OCI-LY1 (cell line): ENCODE results near the gene EBF3.

Experiments
- H2AFZ ChIP-seq: fragments of 200-600 bp; sonication (generic), shearing (Covaris generic); 2 replicates; pipeline ENCODE4 v1.6.0; 2014; ENCODE audit warnings: antibody characterized with exemption, mild to moderate bottlenecking, low read length
- H3F3A ChIP-seq: fragments of 200-600 bp; sonication (generic), shearing (Covaris generic); 2 replicates; pipeline ENCODE4 v1.6.0; 2014; ENCODE audit warnings: mild to moderate bottlenecking, antibody characterized with exemption, low read length, moderate library complexity; ENCODE audit not compliant: insufficient read depth
- H3K27ac ChIP-seq: fragments of 200-600 bp; sonication (generic); 2 replicates; pipeline ENCODE4 v1.5.1; 2014; ENCODE audit warnings: low read length, mixed run types, mild to moderate bottlenecking, low read depth; ENCODE audit not compliant: poor library complexity, severe bottlenecking
- H3K27me3 ChIP-seq: fragments of 200-600 bp; sonication (generic); 2 replicates; pipeline ENCODE4 v1.6.0; 2014; ENCODE audit warnings: antibody characterized with exemption, mild to moderate bottlenecking, low read length, moderate library complexity; ENCODE audit not compliant: insufficient read depth
- H3K36me3 ChIP-seq: fragments of 200-600 bp; sonication (generic); 2 replicates; pipeline ENCODE4 v1.6.1; 2014; ENCODE audit warnings: mild to moderate bottlenecking, antibody characterized with exemption, low read length, moderate library complexity, mixed read lengths; ENCODE audit not compliant: insufficient read depth
- H3K4me1 ChIP-seq: fragments of 200-600 bp; sonication (generic); 2 replicates; pipeline ENCODE4 v1.5.1; 2014; ENCODE audit warnings: mild to moderate bottlenecking, low read length, moderate library complexity; ENCODE audit not compliant: insufficient read depth, severe bottlenecking
- H3K4me2 ChIP-seq: fragments of 200-600 bp; sonication (generic), shearing (Covaris generic); 2 replicates; pipeline ENCODE4 v1.6.1; 2014; ENCODE audit warnings: low read length
- H3K4me3 ChIP-seq: fragments of 200-600 bp; sonication (generic); 2 replicates; pipeline ENCODE4 v1.5.1; 2014; ENCODE audit warnings: low read length, low read depth, mild to moderate bottlenecking, mixed read lengths; ENCODE audit not compliant: poor library complexity, severe bottlenecking
- H3K79me2 ChIP-seq: fragments of 200-600 bp; shearing (Covaris generic); 2 replicates; pipeline ENCODE4 v1.6.1; 2016; ENCODE audit warnings: mixed run types, low read length, mixed read lengths; ENCODE audit not compliant: insufficient read depth
- H3K9ac ChIP-seq: fragments of 200-600 bp; sonication (generic), shearing (Covaris generic); 2 replicates; pipeline ENCODE4 v1.6.1; 2014; ENCODE audit warnings: mild to moderate bottlenecking, low read length, mixed read lengths
- H3K9me2 ChIP-seq: fragments of 200-600 bp; sonication (generic), shearing (Covaris generic); 2 replicates; pipeline ENCODE4 v1.6.1; 2014; ENCODE audit warnings: low read depth, mild to moderate bottlenecking, low read length, mixed read lengths
- H3K9me3 ChIP-seq: fragments of 200-600 bp; shearing (Covaris generic); 2 replicates; pipeline ENCODE4 v1.6.1; 2014; ENCODE audit warnings: low read length, mixed read lengths
- H4K20me1 ChIP-seq: fragments of 200-600 bp; sonication (generic), shearing (Covaris generic); 2 replicates; pipeline ENCODE4 v1.6.0; 2016; ENCODE audit warnings: mild to moderate bottlenecking, low read length; ENCODE audit not compliant: insufficient read depth
- CTCF ChIP-seq: fragments of 200-600 bp; sonication (generic), shearing (Covaris generic); IDR thresholded peaks from 2 replicates; pipeline ENCODE4 v1.5.1; 2017; ENCODE audit warnings: mild to moderate bottlenecking, antibody characterized with exemption, low read length, moderate library complexity, mixed read lengths
- EZH2 ChIP-seq: fragments of 200-600 bp; sonication (generic), shearing (Covaris generic); IDR thresholded peaks from 2 replicates; pipeline ENCODE4 v1.8.0; 2017; ENCODE audit warnings: borderline replicate concordance, mixed run types, mild to moderate bottlenecking, antibody characterized with exemption, low read length, moderate library complexity, mixed read lengths

Gene EBF3

GRCh38 chr10:129932182-129932581 lies 31.9 kb downstream of the EBF3 start:
- no peaks in the 10 kb centered on the region for H3K36me3 ChIP-seq
- no peaks in the 10 kb centered on the region for H3K79me2 ChIP-seq
- H4K20me1 ChIP-seq: no peaks in the 10 kb centered on the region
- no peaks in the 10 kb centered on the region for H3K27me3 ChIP-seq
- no peaks in the 10 kb centered on the region for H3K9me2 ChIP-seq
- no peaks in the 10 kb centered on the region for H3K9me3 ChIP-seq
- no peak for TF ChIP-seq CTCF
- no peak for TF ChIP-seq EZH2
- H3K4me1 ChIP-seq: no peaks in the 10 kb centered on the region
- no peak overlapping the region for H3K27ac ChIP-seq
- H3F3A ChIP-seq: no peaks in the 10 kb centered on the region
- no peak overlapping the region for H3K4me3 ChIP-seq
- no peak overlapping the region for H2AFZ ChIP-seq
- no peak overlapping the region for H3K4me2 ChIP-seq
- H3K9ac ChIP-seq: no peak overlapping the region

GRCh38 chr10:129929343-129930292 lies 34.5 kb downstream of the EBF3 start:
- Histone ChIP-seq H4K20me1 (no peaks in the 10 kb centered on the region), H3K4me3 (no peak overlapping the region), H3K9me2 (no peaks in the 10 kb centered on the region), H3F3A (no peaks in the 10 kb centered on the region), H3K9ac (no peak overlapping the region), H3K36me3 (no peaks in the 10 kb centered on the region), H3K9me3 (no peaks in the 10 kb centered on the region), H3K27me3 (no peaks in the 10 kb centered on the region), H3K4me1 (no peaks in the 10 kb centered on the region), H2AFZ (no peak overlapping the region), H3K79me2 (no peaks in the 10 kb centered on the region), H3K4me2 (no peak overlapping the region), H3K27ac (no peak overlapping the region)
- TF ChIP-seq CTCF (no peak), EZH2 (no peak)

GRCh38 chr10:129927351-129928120 lies 36.5 kb downstream of the EBF3 start:
- Histone ChIP-seq H3K9me3 (no peaks in the 10 kb centered on the region), H3K79me2 (no peaks in the 10 kb centered on the region), H3K4me1 (no peaks in the 10 kb centered on the region), H3F3A (no peaks in the 10 kb centered on the region), H3K9me2 (no peaks in the 10 kb centered on the region), H3K36me3 (no peaks in the 10 kb centered on the region), H3K27me3 (no peaks in the 10 kb centered on the region; the same call in 1 of the 2 replicates), H4K20me1 (no peaks in the 10 kb centered on the region), H3K9ac (no peak overlapping the region), H3K27ac (no peak overlapping the region), H3K4me3 (no peak overlapping the region), H3K4me2 (no peak overlapping the region), H2AFZ (no peak overlapping the region)
- no peak for TF ChIP-seq EZH2
- no peak for TF ChIP-seq CTCF
